OCI-LY1 (cell line): ENCODE results near the gene SPINT1.

Experiments
- H2AFZ ChIP-seq: fragments of 200-600 bp; sonication (generic), shearing (Covaris generic); 2 replicates; pipeline ENCODE4 v1.6.0; 2014; ENCODE audit warnings: antibody characterized with exemption, mild to moderate bottlenecking, low read length
- H3F3A ChIP-seq: fragments of 200-600 bp; sonication (generic), shearing (Covaris generic); 2 replicates; pipeline ENCODE4 v1.6.0; 2014; ENCODE audit warnings: mild to moderate bottlenecking, antibody characterized with exemption, low read length, moderate library complexity; ENCODE audit not compliant: insufficient read depth
- H3K27ac ChIP-seq: fragments of 200-600 bp; sonication (generic); 2 replicates; pipeline ENCODE4 v1.5.1; 2014; ENCODE audit warnings: low read length, mixed run types, mild to moderate bottlenecking, low read depth; ENCODE audit not compliant: poor library complexity, severe bottlenecking
- H3K27me3 ChIP-seq: fragments of 200-600 bp; sonication (generic); 2 replicates; pipeline ENCODE4 v1.6.0; 2014; ENCODE audit warnings: antibody characterized with exemption, mild to moderate bottlenecking, low read length, moderate library complexity; ENCODE audit not compliant: insufficient read depth
- H3K36me3 ChIP-seq: fragments of 200-600 bp; sonication (generic); 2 replicates; pipeline ENCODE4 v1.6.1; 2014; ENCODE audit warnings: mild to moderate bottlenecking, antibody characterized with exemption, low read length, moderate library complexity, mixed read lengths; ENCODE audit not compliant: insufficient read depth
- H3K4me1 ChIP-seq: fragments of 200-600 bp; sonication (generic); 2 replicates; pipeline ENCODE4 v1.5.1; 2014; ENCODE audit warnings: mild to moderate bottlenecking, low read length, moderate library complexity; ENCODE audit not compliant: insufficient read depth, severe bottlenecking
- H3K4me2 ChIP-seq: fragments of 200-600 bp; sonication (generic), shearing (Covaris generic); 2 replicates; pipeline ENCODE4 v1.6.1; 2014; ENCODE audit warnings: low read length
- H3K4me3 ChIP-seq: fragments of 200-600 bp; sonication (generic); 2 replicates; pipeline ENCODE4 v1.5.1; 2014; ENCODE audit warnings: low read length, low read depth, mild to moderate bottlenecking, mixed read lengths; ENCODE audit not compliant: poor library complexity, severe bottlenecking
- H3K79me2 ChIP-seq: fragments of 200-600 bp; shearing (Covaris generic); 2 replicates; pipeline ENCODE4 v1.6.1; 2016; ENCODE audit warnings: mixed run types, low read length, mixed read lengths; ENCODE audit not compliant: insufficient read depth
- H3K9ac ChIP-seq: fragments of 200-600 bp; sonication (generic), shearing (Covaris generic); 2 replicates; pipeline ENCODE4 v1.6.1; 2014; ENCODE audit warnings: mild to moderate bottlenecking, low read length, mixed read lengths
- H3K9me2 ChIP-seq: fragments of 200-600 bp; sonication (generic), shearing (Covaris generic); 2 replicates; pipeline ENCODE4 v1.6.1; 2014; ENCODE audit warnings: low read depth, mild to moderate bottlenecking, low read length, mixed read lengths
- H3K9me3 ChIP-seq: fragments of 200-600 bp; shearing (Covaris generic); 2 replicates; pipeline ENCODE4 v1.6.1; 2014; ENCODE audit warnings: low read length, mixed read lengths
- H4K20me1 ChIP-seq: fragments of 200-600 bp; sonication (generic), shearing (Covaris generic); 2 replicates; pipeline ENCODE4 v1.6.0; 2016; ENCODE audit warnings: mild to moderate bottlenecking, low read length; ENCODE audit not compliant: insufficient read depth
- EZH2 ChIP-seq: fragments of 200-600 bp; sonication (generic), shearing (Covaris generic); IDR thresholded peaks from 2 replicates; pipeline ENCODE4 v1.8.0; 2017; ENCODE audit warnings: borderline replicate concordance, mixed run types, mild to moderate bottlenecking, antibody characterized with exemption, low read length, moderate library complexity, mixed read lengths
- TF ChIP-seq, protein P1 (sequence below): fragments of 200-600 bp; sonication (generic), shearing (Covaris generic); IDR thresholded peaks from 2 replicates; pipeline ENCODE4 v1.5.1; 2017; ENCODE audit warnings: mild to moderate bottlenecking, antibody characterized with exemption, low read length, moderate library complexity, mixed read lengths

The SPINT1 gene

GRCh38 chr15:40829115-40829514 lies 14.7 kb upstream of the SPINT1 start:
- no peaks in the 10 kb centered on the region for H3K79me2 ChIP-seq
- H2AFZ ChIP-seq, result peak overlapping the region; percentile 44
- TF ChIP-seq, protein P1, sequence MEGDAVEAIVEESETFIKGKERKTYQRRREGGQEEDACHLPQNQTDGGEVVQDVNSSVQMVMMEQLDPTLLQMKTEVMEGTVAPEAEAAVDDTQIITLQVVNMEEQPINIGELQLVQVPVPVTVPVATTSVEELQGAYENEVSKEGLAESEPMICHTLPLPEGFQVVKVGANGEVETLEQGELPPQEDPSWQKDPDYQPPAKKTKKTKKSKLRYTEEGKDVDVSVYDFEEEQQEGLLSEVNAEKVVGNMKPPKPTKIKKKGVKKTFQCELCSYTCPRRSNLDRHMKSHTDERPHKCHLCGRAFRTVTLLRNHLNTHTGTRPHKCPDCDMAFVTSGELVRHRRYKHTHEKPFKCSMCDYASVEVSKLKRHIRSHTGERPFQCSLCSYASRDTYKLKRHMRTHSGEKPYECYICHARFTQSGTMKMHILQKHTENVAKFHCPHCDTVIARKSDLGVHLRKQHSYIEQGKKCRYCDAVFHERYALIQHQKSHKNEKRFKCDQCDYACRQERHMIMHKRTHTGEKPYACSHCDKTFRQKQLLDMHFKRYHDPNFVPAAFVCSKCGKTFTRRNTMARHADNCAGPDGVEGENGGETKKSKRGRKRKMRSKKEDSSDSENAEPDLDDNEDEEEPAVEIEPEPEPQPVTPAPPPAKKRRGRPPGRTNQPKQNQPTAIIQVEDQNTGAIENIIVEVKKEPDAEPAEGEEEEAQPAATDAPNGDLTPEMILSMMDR, result no peak
- no peak for TF ChIP-seq EZH2
- H3K9me2 ChIP-seq, result no peaks in the 10 kb centered on the region
- H4K20me1 ChIP-seq, result no peaks in the 10 kb centered on the region
- H3K9ac ChIP-seq, result peak overlapping the region; percentile 15; the same call in 1 of the 2 replicates
- no peaks in the 10 kb centered on the region for H3K36me3 ChIP-seq
- H3K4me3 ChIP-seq, result peak overlapping the region; percentile 43
- H3K9me3 ChIP-seq, result no peaks in the 10 kb centered on the region
- no peak overlapping the region for H3K27ac ChIP-seq
- no peaks in the 10 kb centered on the region for H3F3A ChIP-seq
- peaks cover 8% of the 10 kb centered on the region for H3K4me1 ChIP-seq
- H3K27me3 ChIP-seq, result no peaks in the 10 kb centered on the region
- H3K4me2 ChIP-seq, result peak overlapping the region; percentile 58

DNA sequence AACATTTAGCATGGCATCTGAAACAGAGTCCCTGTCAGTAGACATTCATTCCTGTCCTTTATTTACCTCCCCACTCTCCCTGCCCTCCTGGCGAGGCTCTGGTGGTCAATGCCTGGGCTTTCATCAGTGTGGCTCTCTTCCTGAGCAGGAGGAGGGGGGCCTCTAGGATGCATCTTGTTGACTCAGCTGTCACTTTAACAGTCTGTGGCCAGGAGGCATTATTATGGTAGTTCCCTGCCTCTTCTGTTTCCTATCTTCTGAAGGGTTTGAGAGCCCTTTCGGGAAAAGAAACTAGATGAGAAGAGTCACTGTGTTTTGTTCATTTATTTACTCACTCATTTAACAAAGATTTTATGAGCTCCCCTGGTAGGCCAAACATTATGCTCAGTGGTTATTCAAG lies 13.0 kb upstream of the SPINT1 start:
- H3K27me3 ChIP-seq, result no peaks in the 10 kb centered on the region
- TF ChIP-seq EZH2, result no peak
- TF ChIP-seq, protein P1, result no peak
- no peak overlapping the region for H3K4me2 ChIP-seq
- H3K4me1 ChIP-seq, result peaks cover 8% of the 10 kb centered on the region
- H3K27ac ChIP-seq, result no peak overlapping the region
- H3K79me2 ChIP-seq, result no peaks in the 10 kb centered on the region
- H3K4me3 ChIP-seq, result no peak overlapping the region
- no peaks in the 10 kb centered on the region for H3F3A ChIP-seq
- H4K20me1 ChIP-seq, result no peaks in the 10 kb centered on the region
- H3K9me2 ChIP-seq, result no peaks in the 10 kb centered on the region
- H2AFZ ChIP-seq, result no peak overlapping the region
- no peaks in the 10 kb centered on the region for H3K9me3 ChIP-seq
- H3K36me3 ChIP-seq, result no peaks in the 10 kb centered on the region
- no peak overlapping the region for H3K9ac ChIP-seq

GRCh38 chr15:40831861-40832260 lies 12.0 kb upstream of the SPINT1 start:
- Histone ChIP-seq H3K4me3 (no peak overlapping the region), H3K9me2 (no peaks in the 10 kb centered on the region), H3K27ac (no peak overlapping the region), H3F3A (no peaks in the 10 kb centered on the region), H3K79me2 (no peaks in the 10 kb centered on the region), H3K4me2 (no peak overlapping the region), H2AFZ (no peak overlapping the region), H4K20me1 (no peaks in the 10 kb centered on the region), H3K27me3 (no peaks in the 10 kb centered on the region), H3K36me3 (no peaks in the 10 kb centered on the region), H3K9me3 (no peaks in the 10 kb centered on the region), H3K4me1 (peaks cover 8% of the 10 kb centered on the region), H3K9ac (no peak overlapping the region)
- TF ChIP-seq EZH2, result no peak
- TF ChIP-seq, protein P1, result no peak
